ENCODE results near the gene SLC46A2. TPM values are rescaled to one million over a fixed set of nuclear protein-coding genes. Genes with fewer than 3 reads are reported as not detected.

Gene SLC46A2
- total and polyA plus RNA-seq, 4 donors, result 0.01 to 0.17 (median 0.07) TPM; not detected in 1

GRCh38 chr9:112911736-112912135, 21.1 kb upstream of the SLC46A2 start:
- Histone ChIP-seq H3K27me3 (ENCODE audit: control insufficient read depth in 4 of 4, insufficient read depth in 4 of 4, low read length in 3 of 4) (no peaks in the 10 kb centered on the region), H3K9ac (ENCODE audit: low read depth in 1 of 2, low read length in 2 of 2) (no peak overlapping the region), H3K4me1 (ENCODE audit: control insufficient read depth in 4 of 4, insufficient read depth in 4 of 4, low read length in 3 of 4) (no peaks in the 10 kb centered on the region), H3K27ac (ENCODE audit: low read depth in 1 of 2, low read length in 2 of 2) (no peak overlapping the region), H3K4me3 (ENCODE audit: low read depth in 1 of 3, low read length in 3 of 3) (no peak overlapping the region), H3K36me3 (ENCODE audit: control insufficient read depth in 4 of 4, insufficient read depth in 3 of 4, low read depth in 1 of 4, low read length in 3 of 4) (no peaks in the 10 kb centered on the region), H3K9me3 (ENCODE audit: control insufficient read depth in 4 of 4, low read length in 3 of 4) (no peaks in the 10 kb centered on the region)
- DNase-seq (ENCODE audit: low spot score), result no peak
- WGBS, result 85% methylated on average over 2 of the region's 2 CpGs
- no peak for TF ChIP-seq HNF4G (IDR thresholded peaks at IDR 0.05)
- TF ChIP-seq YY1 (IDR thresholded peaks at IDR 0.05), result no peak
- TF ChIP-seq JUND (IDR thresholded peaks at IDR 0.05), result no peak
- TF ChIP-seq HNF4A (conservative IDR thresholded peaks at IDR 0.05), result no peak
- no peak for TF ChIP-seq NR2F2 (IDR thresholded peaks at IDR 0.05)
- no peak for TF ChIP-seq SP1 (IDR thresholded peaks at IDR 0.05)
- TF ChIP-seq FOXA2 (IDR thresholded peaks at IDR 0.05), result no peak
- TF ChIP-seq TAF1 (conservative IDR thresholded peaks at IDR 0.05), result no peak
- TF ChIP-seq CTCF (IDR thresholded peaks at IDR 0.05; ENCODE audit: low read depth, low read length, missing input control), result no peak
- no peak for TF ChIP-seq RXRA (IDR thresholded peaks at IDR 0.05)
- no peak for TF ChIP-seq ZBTB33 (IDR thresholded peaks at IDR 0.05)
- no peak for TF ChIP-seq ATF3 (IDR thresholded peaks at IDR 0.05)
- TF ChIP-seq FOXA1 (IDR thresholded peaks at IDR 0.05), result no peak
- no peak for TF ChIP-seq RAD21 (IDR thresholded peaks at IDR 0.05)

- WGBS, result 72% methylated on average over 4 of the region's 4 CpGs
- no peak overlapping the region for H3K27ac ChIP-seq (ENCODE audit: low read depth in 1 of 2, low read length in 2 of 2)
- H3K27me3 ChIP-seq (ENCODE audit: control insufficient read depth in 4 of 4, insufficient read depth in 4 of 4, low read length in 3 of 4), result no peaks in the 10 kb centered on the region
- no peaks in the 10 kb centered on the region for H3K9me3 ChIP-seq (ENCODE audit: control insufficient read depth in 4 of 4, low read length in 3 of 4)
- H3K36me3 ChIP-seq (ENCODE audit: control insufficient read depth in 4 of 4, insufficient read depth in 3 of 4, low read depth in 1 of 4, low read length in 3 of 4), result no peaks in the 10 kb centered on the region
- no peak overlapping the region for H3K4me3 ChIP-seq (ENCODE audit: low read depth in 1 of 3, low read length in 3 of 3)
- TF ChIP-seq TAF1 (conservative IDR thresholded peaks at IDR 0.05), result no peak
- no peak for TF ChIP-seq RXRA (IDR thresholded peaks at IDR 0.05)
- TF ChIP-seq JUND (IDR thresholded peaks at IDR 0.05), result no peak
- no peak for TF ChIP-seq HNF4A (conservative IDR thresholded peaks at IDR 0.05)
- no peak for TF ChIP-seq GABPA (IDR thresholded peaks at IDR 0.05 in 1 of 2, conservative IDR thresholded peaks at IDR 0.05 in 1 of 2)
- no peak for TF ChIP-seq YY1 (IDR thresholded peaks at IDR 0.05)
- no peak for TF ChIP-seq REST (IDR thresholded peaks at IDR 0.05)
- no peak for TF ChIP-seq SP1 (IDR thresholded peaks at IDR 0.05)
- no peak for TF ChIP-seq NR2F2 (IDR thresholded peaks at IDR 0.05)
- no peak for TF ChIP-seq HNF4G (IDR thresholded peaks at IDR 0.05)
- TF ChIP-seq FOXA1 (IDR thresholded peaks at IDR 0.05), result no peak
- TF ChIP-seq RAD21 (IDR thresholded peaks at IDR 0.05), result no peak
- no peak for TF ChIP-seq CTCF (IDR thresholded peaks at IDR 0.05; ENCODE audit: low read depth, low read length, missing input control)
- no peak for TF ChIP-seq EGR1 (IDR thresholded peaks at IDR 0.05; ENCODE audit: low read depth in 2 of 2)
- TF ChIP-seq MAX (IDR thresholded peaks at IDR 0.05), result no peak
- TF ChIP-seq ATF3 (IDR thresholded peaks at IDR 0.05), result no peak
- no peak for TF ChIP-seq FOXA2 (IDR thresholded peaks at IDR 0.05)
- TF ChIP-seq ZBTB33 (IDR thresholded peaks at IDR 0.05), result no peak
- DNase-seq (ENCODE audit: low spot score), result no peak
- no peaks in the 10 kb centered on the region for H3K4me1 ChIP-seq (ENCODE audit: control insufficient read depth in 4 of 4, insufficient read depth in 4 of 4, low read length in 3 of 4)
- no peak overlapping the region for H3K9ac ChIP-seq (ENCODE audit: low read depth in 1 of 2, low read length in 2 of 2)
These were observed 14.4 kb upstream of the SLC46A2 start for GRCh38 chr9:112905084-112905483.
